Endodermal cell (in vitro differentiated cells): Measurements from ENCODE around the gene IGF2BP3. TPM values are rescaled to one million over a fixed set of nuclear protein-coding genes. Genes with fewer than 3 reads are reported as not detected.

Experiments used
- DNase-seq: peaks from one replicate; pipeline ENCODE4 v3.0.0-alpha.2; 2017
- H3K27ac ChIP-seq: 2 replicates; pipeline ENCODE4 v1.5.1; 2013; ENCODE audit warnings: mild to moderate bottlenecking, low read depth, low read length, moderate library complexity
- H3K27me3 ChIP-seq: 2 replicates; pipeline ENCODE4 v1.6.1; 2013; ENCODE audit warnings: mild to moderate bottlenecking, low read length, moderate library complexity; ENCODE audit not compliant: insufficient read depth, control insufficient read depth, poor library complexity, severe bottlenecking
- H3K36me3 ChIP-seq: 2 replicates; pipeline ENCODE4 v1.7.0; 2013; ENCODE audit warnings: mild to moderate bottlenecking, low read length, moderate library complexity; ENCODE audit not compliant: control insufficient read depth, insufficient read depth
- H3K4me1 ChIP-seq: one replicate; pipeline ENCODE4 v1.7.0; 2013; ENCODE audit warnings: low read length; ENCODE audit not compliant: control insufficient read depth, insufficient read depth
- H3K4me3 ChIP-seq: 2 replicates; pipeline ENCODE4 v1.5.1; 2013; ENCODE audit warnings: mild to moderate bottlenecking, low read length, moderate library complexity
- H3K9ac ChIP-seq: 2 replicates; pipeline ENCODE4 v1.6.1; 2013; ENCODE audit warnings: mild to moderate bottlenecking, low read length, moderate library complexity; ENCODE audit not compliant: poor library complexity, severe bottlenecking; ENCODE audit errors: extremely low read depth
- H3K9me3 ChIP-seq: 2 replicates; pipeline ENCODE4 v1.6.1; 2013; ENCODE audit warnings: mild to moderate bottlenecking, low read length, moderate library complexity; ENCODE audit not compliant: control insufficient read depth
- H3K27ac Mint-ChIP-seq: 2 replicates; pipeline ENCODE4 v1.8.0; 2020; ENCODE audit warnings: mixed read lengths
- H3K27me3 Mint-ChIP-seq: 2 replicates; pipeline ENCODE4 v1.8.0; 2021; ENCODE audit warnings: mild to moderate bottlenecking, mixed read lengths; ENCODE audit not compliant: insufficient read depth
- H3K36me3 Mint-ChIP-seq: 2 replicates; pipeline ENCODE4 v1.8.0; 2020; ENCODE audit warnings: low read depth, mixed read lengths
- H3K4me1 Mint-ChIP-seq: 2 replicates; pipeline ENCODE4 v1.8.0; 2020; ENCODE audit warnings: mixed read lengths
- H3K4me3 Mint-ChIP-seq: 2 replicates; pipeline ENCODE4 v1.8.0; 2020; ENCODE audit warnings: mild to moderate bottlenecking, moderate library complexity, mixed read lengths
- H3K9me3 Mint-ChIP-seq: 2 replicates; pipeline ENCODE4 v1.8.0; 2020; ENCODE audit warnings: mild to moderate bottlenecking, mixed read lengths
- CTCF ChIP-seq: fragments of 200-600 bp; sonication (generic); conservative IDR thresholded peaks from 2 replicates; pipeline ENCODE4 v1.5.0; 2021; ENCODE audit warnings: antibody characterized with exemption, mild to moderate bottlenecking
- WGBS, 2 experiments: methylation state at CpG; one replicate each; pipeline versions ENCODE4 v1.1.5 to v1.1.7; 2013; ENCODE audit warnings: missing lambda C conversion rate in 2 of 2, mixed read lengths in 1 of 2; ENCODE audit not compliant: insufficient coverage in 1 of 2, insufficient read length in 1 of 2; 5-methylcytosine and 5-hydroxymethylcytosine counted together
- total RNA-seq, 2 donors: library from RNA; stranded (reverse); fragmentation: NEBNext Ultra II Directional in 1 of 2; extraction: Animal tissue kit (Norgen Biotek cat#: 25700) in 1 of 2; gene quantifications; 2 replicates in 1 of 2; 3 replicates in 1 of 2; pipeline ENCODE4 v1.2.1, GENCODE V29; 2021

IGF2BP3 gene
- total RNA-seq, 2 donors from 2014 or later = 114 to 123 TPM

DNA sequence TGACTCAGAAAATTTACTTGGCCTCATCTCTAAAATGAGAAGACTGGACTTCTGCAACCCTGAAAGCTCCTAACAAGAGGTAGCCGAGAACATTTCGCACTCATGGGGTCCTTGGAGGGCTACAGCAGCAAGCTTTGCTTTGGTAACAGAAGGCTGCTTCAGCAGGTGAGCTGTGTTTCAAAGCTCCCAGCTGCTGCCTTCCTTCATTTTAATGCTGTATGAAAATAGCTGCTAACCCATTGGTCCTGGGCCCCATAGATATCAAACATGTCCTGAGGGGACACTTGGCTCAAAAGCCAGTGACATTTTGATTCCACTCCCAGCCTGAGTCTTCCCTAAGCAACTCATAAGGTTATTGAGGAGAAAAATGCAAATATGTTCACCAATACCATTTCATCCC, 185.4 kb downstream of the IGF2BP3 start:
- TF ChIP-seq CTCF = no peak
- no peaks in the 10 kb centered on the region for H3K27me3 Mint-ChIP-seq

DNA sequence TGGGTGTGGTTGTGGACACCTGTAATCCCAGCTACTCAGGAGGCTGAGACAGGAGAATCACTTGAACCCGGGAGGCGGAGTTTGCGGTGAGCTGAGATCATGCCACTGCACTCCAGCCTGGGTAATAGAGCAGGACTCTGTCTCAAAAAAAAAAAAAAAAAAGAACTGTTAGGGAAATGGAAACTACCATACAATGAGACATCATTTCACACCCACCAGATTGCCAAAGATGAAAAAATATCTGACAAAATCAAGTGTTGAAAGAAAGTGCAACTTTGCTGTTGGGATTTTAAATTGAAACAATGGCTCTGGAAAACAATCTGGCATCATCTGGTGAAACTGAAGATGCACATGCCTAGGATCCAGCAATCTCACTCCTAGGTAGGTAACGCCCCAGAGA, 187.2 kb downstream of the IGF2BP3 start:
- H3K4me1 Mint-ChIP-seq = no peaks in the 10 kb centered on the region
- H3K27me3 ChIP-seq = no peaks in the 10 kb centered on the region
- no peak overlapping the region for H3K4me3 ChIP-seq
- H3K36me3 ChIP-seq = no peaks in the 10 kb centered on the region
- H3K27ac ChIP-seq = no peak overlapping the region
- no peaks in the 10 kb centered on the region for H3K9me3 Mint-ChIP-seq
- no peak overlapping the region for H3K4me3 Mint-ChIP-seq
- H3K27me3 Mint-ChIP-seq = no peaks in the 10 kb centered on the region
- H3K9me3 ChIP-seq = no peaks in the 10 kb centered on the region
- DNase-seq = no peak
- TF ChIP-seq CTCF = no peak
- no peak overlapping the region for H3K27ac Mint-ChIP-seq
- H3K4me1 ChIP-seq = no peaks in the 10 kb centered on the region
- no peaks in the 10 kb centered on the region for H3K36me3 Mint-ChIP-seq
- no peak overlapping the region for H3K9ac ChIP-seq
- 99 to 100% methylated on average over 4 of the region's 4 CpGs for WGBS, 2 experiments

More for the DNA sequence above, 185.4 kb downstream of the IGF2BP3 start:
- no peak overlapping the region for H3K4me3 Mint-ChIP-seq
- no peaks in the 10 kb centered on the region for H3K4me1 Mint-ChIP-seq
- H3K4me3 ChIP-seq = no peak overlapping the region
- WGBS, 2 experiments = 89 to 100% methylated on average over 2 of the region's 2 CpGs
- no peak overlapping the region for H3K9ac ChIP-seq
- H3K27me3 ChIP-seq = no peaks in the 10 kb centered on the region
- no peaks in the 10 kb centered on the region for H3K36me3 ChIP-seq
- H3K36me3 Mint-ChIP-seq = no peaks in the 10 kb centered on the region
- H3K9me3 ChIP-seq = no peaks in the 10 kb centered on the region
- H3K27ac Mint-ChIP-seq = no peak overlapping the region
- H3K27ac ChIP-seq = no peak overlapping the region
- H3K4me1 ChIP-seq = no peaks in the 10 kb centered on the region
- H3K9me3 Mint-ChIP-seq = no peaks in the 10 kb centered on the region
- DNase-seq = no peak

DNA sequence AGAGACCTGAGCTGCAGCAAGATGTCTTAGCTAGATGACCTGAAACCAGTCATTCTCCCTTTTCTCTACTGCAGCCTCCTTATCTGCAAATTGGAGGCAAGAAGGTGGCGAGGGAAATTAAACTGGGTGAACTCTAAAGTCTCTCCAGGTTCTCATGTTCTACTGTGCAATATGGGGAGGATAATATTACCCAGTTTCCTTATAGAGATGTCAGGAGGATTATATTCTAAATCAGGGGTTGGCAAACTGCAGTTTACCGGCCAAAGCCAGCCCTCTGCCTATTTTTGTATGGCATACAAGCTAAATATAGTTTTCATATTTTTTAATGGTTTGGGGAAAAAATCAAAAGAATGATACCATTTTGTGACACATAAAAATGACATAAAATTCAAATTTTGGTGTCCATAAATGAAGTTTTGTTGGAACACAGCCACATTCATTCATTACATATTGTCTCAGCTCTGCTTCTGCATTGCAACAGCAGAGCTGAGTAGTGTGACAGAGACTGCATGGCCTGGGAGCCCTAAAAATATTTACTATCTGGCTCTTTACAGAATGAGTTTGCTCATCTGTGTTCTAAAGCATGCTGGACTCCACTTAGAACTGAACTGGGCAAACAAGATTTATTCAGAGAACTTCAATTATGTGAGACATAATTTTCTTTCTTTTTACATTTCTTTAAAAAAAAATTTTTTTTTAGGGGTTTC, 190.3 kb downstream of the IGF2BP3 start:
- Mint-ChIP-seq H3K9me3 (no peaks in the 10 kb centered on the region), H3K27ac (no peak overlapping the region), H3K4me3 (no peak overlapping the region), H3K36me3 (no peaks in the 10 kb centered on the region), H3K4me1 (no peaks in the 10 kb centered on the region), H3K27me3 (no peaks in the 10 kb centered on the region)
- Histone ChIP-seq H3K27me3 (no peaks in the 10 kb centered on the region), H3K9me3 (no peaks in the 10 kb centered on the region), H3K27ac (no peak overlapping the region), H3K36me3 (no peaks in the 10 kb centered on the region), H3K4me1 (no peaks in the 10 kb centered on the region), H3K4me3 (no peak overlapping the region), H3K9ac (no peak overlapping the region)
- no peak for TF ChIP-seq CTCF
- WGBS, 2 experiments = 80 to 96% methylated on average over 1 to 2 of the region's 2 CpGs
- no peak for DNase-seq
